HG02763 (cell line): Measurements from ENCODE around the gene THBS2.
"Not testable (repeated sequence)": the region's sequence is repeated elsewhere in the genome, so short reads cannot be mapped to it uniquely, and the experiment has no call there.

ENCODE experiments used
- ATAC-seq: cut with Tn5 transposase; IDR thresholded peaks from one replicate; pipeline ENCODE4 v1.9.1; 2021; ENCODE audit warnings: mild to moderate bottlenecking, moderate library complexity; ENCODE audit not compliant: unreplicated experiment

THBS2 gene

GRCh38 chr6:169253337-169254238 is at the start of gene THBS2:
Gene THBS2 (minus strand): TSS chr6:169253846. CDS start chr6:169250784, 3,062 bp downstream.
- no peak for ATAC-seq

GRCh38 chr6:169302716-169303115 is 49.1 kb upstream of the THBS2 start:
- ATAC-seq = no peak

- no peak for ATAC-seq
Observed at GRCh38 chr6:169302255-169302654, 48.6 kb upstream of the THBS2 start.

- ATAC-seq = no peak
Observed at GRCh38 chr6:169300916-169301315, 47.3 kb upstream of the THBS2 start.

- not testable (repeated sequence) for ATAC-seq
Observed at GRCh38 chr6:169298626-169299025, 45.0 kb upstream of the THBS2 start.

- ATAC-seq = no peak
Observed at GRCh38 chr6:169296622-169297021, 43.0 kb upstream of the THBS2 start.

- no peak for ATAC-seq
Observed at GRCh38 chr6:169296170-169296569, 42.5 kb upstream of the THBS2 start.

GRCh38 chr6:169293196-169293595 is 39.5 kb upstream of the THBS2 start:
- ATAC-seq = no peak

GRCh38 chr6:169292338-169293124 is 38.9 kb upstream of the THBS2 start:
- ATAC-seq = no peak

- ATAC-seq = no peak
Observed at GRCh38 chr6:169291646-169292337, 38.1 kb upstream of the THBS2 start.

- ATAC-seq = no peak
Observed at GRCh38 chr6:169291148-169291547, 37.5 kb upstream of the THBS2 start.

GRCh38 chr6:169289619-169290339 is 36.1 kb upstream of the THBS2 start:
- no peak for ATAC-seq

- no peak for ATAC-seq
Observed at GRCh38 chr6:169289257-169289618, 35.6 kb upstream of the THBS2 start.

GRCh38 chr6:169288591-169288990 is 34.9 kb upstream of the THBS2 start:
- no peak for ATAC-seq

GRCh38 chr6:169287675-169288074 is 34.0 kb upstream of the THBS2 start:
- no peak for ATAC-seq

- no peak for ATAC-seq
Observed at GRCh38 chr6:169286961-169287360, 33.3 kb upstream of the THBS2 start.

- ATAC-seq = no peak
Observed at GRCh38 chr6:169285165-169285564, 31.5 kb upstream of the THBS2 start.

GRCh38 chr6:169283924-169284323 is 30.3 kb upstream of the THBS2 start:
- no peak for ATAC-seq

GRCh38 chr6:169282043-169282442 is 28.4 kb upstream of the THBS2 start:
- ATAC-seq = no peak

GRCh38 chr6:169277619-169278018 is 24.0 kb upstream of the THBS2 start:
- ATAC-seq = no peak

- ATAC-seq = no peak
Observed at GRCh38 chr6:169274781-169275180, 21.1 kb upstream of the THBS2 start.
